ENCODE measurements around the gene FBXO10.

GRCh38 chr9:37602817-37603216 is 26.6 kb upstream of the FBXO10 start:
- TF ChIP-seq, protein P1, sequence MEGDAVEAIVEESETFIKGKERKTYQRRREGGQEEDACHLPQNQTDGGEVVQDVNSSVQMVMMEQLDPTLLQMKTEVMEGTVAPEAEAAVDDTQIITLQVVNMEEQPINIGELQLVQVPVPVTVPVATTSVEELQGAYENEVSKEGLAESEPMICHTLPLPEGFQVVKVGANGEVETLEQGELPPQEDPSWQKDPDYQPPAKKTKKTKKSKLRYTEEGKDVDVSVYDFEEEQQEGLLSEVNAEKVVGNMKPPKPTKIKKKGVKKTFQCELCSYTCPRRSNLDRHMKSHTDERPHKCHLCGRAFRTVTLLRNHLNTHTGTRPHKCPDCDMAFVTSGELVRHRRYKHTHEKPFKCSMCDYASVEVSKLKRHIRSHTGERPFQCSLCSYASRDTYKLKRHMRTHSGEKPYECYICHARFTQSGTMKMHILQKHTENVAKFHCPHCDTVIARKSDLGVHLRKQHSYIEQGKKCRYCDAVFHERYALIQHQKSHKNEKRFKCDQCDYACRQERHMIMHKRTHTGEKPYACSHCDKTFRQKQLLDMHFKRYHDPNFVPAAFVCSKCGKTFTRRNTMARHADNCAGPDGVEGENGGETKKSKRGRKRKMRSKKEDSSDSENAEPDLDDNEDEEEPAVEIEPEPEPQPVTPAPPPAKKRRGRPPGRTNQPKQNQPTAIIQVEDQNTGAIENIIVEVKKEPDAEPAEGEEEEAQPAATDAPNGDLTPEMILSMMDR (IDR thresholded peaks at IDR 0.05), result no peak
- no peak for TF ChIP-seq POLR2A (IDR thresholded peaks at IDR 0.05)
